ENCODE measurements around the gene MRPL22. TPM values are rescaled to one million over a fixed set of nuclear protein-coding genes. Genes with fewer than 3 reads are reported as not detected.

Gene MRPL22
- total and polyA plus RNA-seq, 2 of the 13 experiments (the other 11 are each of a cell fraction or from before 2014, with no cell fraction given), result 66.8 to 84.8 TPM

DNA sequence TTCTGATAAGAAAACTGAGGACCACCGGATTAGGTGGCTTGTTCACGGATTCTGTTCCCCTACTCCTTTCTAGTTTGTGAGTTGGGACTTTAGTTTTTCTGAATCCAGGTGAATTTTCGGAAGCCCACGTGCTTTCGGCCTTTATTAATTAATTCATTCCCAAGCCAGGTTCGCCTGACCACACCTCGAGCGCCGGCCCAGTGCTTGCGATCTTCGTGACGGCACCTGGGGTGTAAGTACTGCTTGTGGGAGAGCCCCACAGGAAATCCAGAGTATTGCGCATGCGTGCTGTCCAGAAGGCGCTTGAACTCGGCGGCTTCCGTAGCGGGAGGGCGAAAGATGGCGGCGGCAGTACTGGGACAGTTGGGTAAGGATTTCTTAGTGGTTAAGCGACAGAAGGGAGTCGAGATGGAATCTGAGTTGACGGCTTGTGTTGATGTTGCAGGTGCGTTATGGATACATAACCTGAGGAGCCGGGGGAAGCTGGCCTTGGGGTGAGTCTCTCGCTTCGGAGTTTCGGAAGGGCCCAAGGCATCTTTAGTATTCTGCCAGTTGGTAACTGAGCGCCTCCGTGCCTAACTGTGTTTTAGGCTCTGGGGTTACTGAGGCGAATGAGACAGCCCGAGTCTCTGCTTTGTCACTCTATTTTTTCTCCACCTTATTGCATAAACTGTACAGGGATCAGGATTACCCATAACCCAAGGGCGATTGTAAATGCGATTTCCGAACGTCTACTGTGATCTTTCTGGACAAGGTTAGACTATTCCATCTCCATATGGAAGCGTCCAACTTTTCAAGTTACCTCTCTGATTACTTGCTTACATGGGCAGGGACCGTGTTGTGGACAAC is at the start of gene MRPL22 (continued):
- TF ChIP-seq, protein P1, sequence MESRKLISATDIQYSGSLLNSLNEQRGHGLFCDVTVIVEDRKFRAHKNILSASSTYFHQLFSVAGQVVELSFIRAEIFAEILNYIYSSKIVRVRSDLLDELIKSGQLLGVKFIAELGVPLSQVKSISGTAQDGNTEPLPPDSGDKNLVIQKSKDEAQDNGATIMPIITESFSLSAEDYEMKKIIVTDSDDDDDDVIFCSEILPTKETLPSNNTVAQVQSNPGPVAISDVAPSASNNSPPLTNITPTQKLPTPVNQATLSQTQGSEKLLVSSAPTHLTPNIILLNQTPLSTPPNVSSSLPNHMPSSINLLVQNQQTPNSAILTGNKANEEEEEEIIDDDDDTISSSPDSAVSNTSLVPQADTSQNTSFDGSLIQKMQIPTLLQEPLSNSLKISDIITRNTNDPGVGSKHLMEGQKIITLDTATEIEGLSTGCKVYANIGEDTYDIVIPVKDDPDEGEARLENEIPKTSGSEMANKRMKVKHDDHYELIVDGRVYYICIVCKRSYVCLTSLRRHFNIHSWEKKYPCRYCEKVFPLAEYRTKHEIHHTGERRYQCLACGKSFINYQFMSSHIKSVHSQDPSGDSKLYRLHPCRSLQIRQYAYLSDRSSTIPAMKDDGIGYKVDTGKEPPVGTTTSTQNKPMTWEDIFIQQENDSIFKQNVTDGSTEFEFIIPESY (CRISPR knock-in tag; IDR thresholded peaks at IDR 0.05), result peak; percentile 17; the same call in 1 of the 2 replicates
- peak; percentile 87 for TF ChIP-seq PHF20 (CRISPR knock-in tag; IDR thresholded peaks at IDR 0.05)
- no peak for TF ChIP-seq ZNF12 (CRISPR knock-in tag; IDR thresholded peaks at IDR 0.05)
- TF ChIP-seq EHMT2 (IDR thresholded peaks at IDR 0.05; ENCODE audit: borderline replicate concordance, low read depth, low read length), result no peak
- TF ChIP-seq ZNF34 (CRISPR knock-in tag; IDR thresholded peaks at IDR 0.05; ENCODE audit: borderline replicate concordance), result no peak
- no peak for TF ChIP-seq RAD21 (CRISPR knock-in tag; IDR thresholded peaks at IDR 0.05)
- no peak for TF ChIP-seq NFE2L2 (IDR thresholded peaks at IDR 0.05; ENCODE audit: low read length)
- TF ChIP-seq, protein P2, sequence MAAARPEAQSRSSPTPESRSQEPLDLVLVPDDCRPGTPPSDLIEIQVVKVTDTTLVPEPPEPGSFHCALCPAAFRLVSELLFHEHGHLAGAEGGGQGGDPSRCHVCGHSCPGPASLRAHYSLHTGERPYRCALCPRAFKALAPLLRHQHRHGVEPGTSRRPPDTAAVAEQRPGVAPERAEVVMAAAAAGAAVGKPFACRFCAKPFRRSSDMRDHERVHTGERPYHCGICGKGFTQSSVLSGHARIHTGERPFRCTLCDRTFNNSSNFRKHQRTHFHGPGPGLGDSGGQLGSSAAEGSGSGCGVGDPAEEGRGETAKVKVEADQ (CRISPR knock-in tag; IDR thresholded peaks at IDR 0.05; ENCODE audit: borderline replicate concordance), result 0 out of 2 replicates have a peak, but pooled peaks have one; percentile 42
- no peak for TF ChIP-seq ZNF44 (CRISPR knock-in tag; IDR thresholded peaks at IDR 0.05)
- no peak for TF ChIP-seq ZNF83 (CRISPR knock-in tag; IDR thresholded peaks at IDR 0.05; ENCODE audit: borderline replicate concordance)
- TF ChIP-seq, protein P3, sequence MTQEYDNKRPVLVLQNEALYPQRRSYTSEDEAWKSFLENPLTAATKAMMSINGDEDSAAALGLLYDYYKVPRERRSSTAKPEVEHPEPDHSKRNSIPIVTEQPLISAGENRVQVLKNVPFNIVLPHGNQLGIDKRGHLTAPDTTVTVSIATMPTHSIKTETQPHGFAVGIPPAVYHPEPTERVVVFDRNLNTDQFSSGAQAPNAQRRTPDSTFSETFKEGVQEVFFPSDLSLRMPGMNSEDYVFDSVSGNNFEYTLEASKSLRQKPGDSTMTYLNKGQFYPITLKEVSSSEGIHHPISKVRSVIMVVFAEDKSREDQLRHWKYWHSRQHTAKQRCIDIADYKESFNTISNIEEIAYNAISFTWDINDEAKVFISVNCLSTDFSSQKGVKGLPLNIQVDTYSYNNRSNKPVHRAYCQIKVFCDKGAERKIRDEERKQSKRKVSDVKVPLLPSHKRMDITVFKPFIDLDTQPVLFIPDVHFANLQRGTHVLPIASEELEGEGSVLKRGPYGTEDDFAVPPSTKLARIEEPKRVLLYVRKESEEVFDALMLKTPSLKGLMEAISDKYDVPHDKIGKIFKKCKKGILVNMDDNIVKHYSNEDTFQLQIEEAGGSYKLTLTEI (CRISPR knock-in tag; conservative IDR thresholded peaks at IDR 0.05), result no peak
- TF ChIP-seq TBX2 (CRISPR knock-in tag; IDR thresholded peaks at IDR 0.05; ENCODE audit: borderline replicate concordance), result no peak
- TF ChIP-seq, protein P4, sequence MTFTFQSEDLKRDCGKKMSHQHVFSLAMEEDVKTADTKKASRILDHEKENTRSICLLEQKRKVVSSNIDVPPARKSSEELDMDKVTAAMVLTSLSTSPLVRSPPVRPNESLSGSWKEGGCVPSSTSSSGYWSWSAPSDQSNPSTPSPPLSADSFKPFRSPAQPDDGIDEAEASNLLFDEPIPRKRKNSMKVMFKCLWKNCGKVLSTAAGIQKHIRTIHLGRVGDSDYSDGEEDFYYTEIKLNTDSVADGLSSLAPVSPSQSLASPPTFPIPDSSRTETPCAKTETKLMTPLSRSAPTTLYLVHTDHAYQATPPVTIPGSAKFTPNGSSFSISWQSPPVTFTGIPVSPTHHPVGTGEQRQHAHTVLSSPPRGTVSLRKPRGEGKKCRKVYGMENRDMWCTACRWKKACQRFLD (CRISPR knock-in tag; IDR thresholded peaks at IDR 0.05; ENCODE audit: borderline replicate concordance), result peak; percentile 84; the same call in 1 of the 2 replicates
- TF ChIP-seq NFIB (CRISPR knock-in tag; IDR thresholded peaks at IDR 0.05; ENCODE audit: borderline replicate concordance), result no peak
- peak; percentile 65 for TF ChIP-seq SIN3B (IDR thresholded peaks at IDR 0.05; ENCODE audit: low read length)
- TF ChIP-seq ZNF564 (CRISPR knock-in tag; IDR thresholded peaks at IDR 0.05), result 0 out of 2 replicates have a peak, but pooled peaks have one; percentile 60
- TF ChIP-seq ZNF766 (CRISPR knock-in tag; IDR thresholded peaks at IDR 0.05; ENCODE audit: borderline replicate concordance), result no peak
- TF ChIP-seq ZNF251 (CRISPR knock-in tag; IDR thresholded peaks at IDR 0.05), result no peak
- no peak for TF ChIP-seq GTF2F1 (IDR thresholded peaks at IDR 0.05; ENCODE audit: low read length)
- no peak for TF ChIP-seq ATF7-NPFF (CRISPR knock-in tag; IDR thresholded peaks at IDR 0.05; ENCODE audit: low read depth)
- TF ChIP-seq ELF3 (CRISPR knock-in tag; IDR thresholded peaks at IDR 0.05), result 0 out of 2 replicates have a peak, but pooled peaks have one; percentile 31
- TF ChIP-seq KDM4B (CRISPR knock-in tag; IDR thresholded peaks at IDR 0.05), result no peak
- no peak for TF ChIP-seq ZNF24 (IDR thresholded peaks at IDR 0.05)
- no peak; the same call in 1 of the 2 replicates for TF ChIP-seq RFXAP (CRISPR knock-in tag; IDR thresholded peaks at IDR 0.05; ENCODE audit: borderline replicate concordance)
- TF ChIP-seq, protein P5, sequence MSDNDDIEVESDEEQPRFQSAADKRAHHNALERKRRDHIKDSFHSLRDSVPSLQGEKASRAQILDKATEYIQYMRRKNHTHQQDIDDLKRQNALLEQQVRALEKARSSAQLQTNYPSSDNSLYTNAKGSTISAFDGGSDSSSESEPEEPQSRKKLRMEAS (IDR thresholded peaks at IDR 0.05), result peak; percentile 76
